WERI-Rb-1 (cell line): ENCODE data around the gene CNGA1.

Source experiments
- DNase-seq: peaks from one replicate; pipeline ENCODE4 v3.0.0-alpha.2; 2020
- H3K27ac ChIP-seq: fragments of 250-450 bp; sonication (Bioruptor Pico); 2 replicates; pipeline ENCODE4 v1.5.1; 2020; ENCODE audit warnings: mild to moderate bottlenecking, moderate library complexity
- H3K27me3 ChIP-seq: fragments of 250-450 bp; sonication (Bioruptor Pico); 2 replicates; pipeline ENCODE4 v1.5.1; 2021; ENCODE audit warnings: mild to moderate bottlenecking, low read depth, moderate library complexity; ENCODE audit not compliant: insufficient read depth, severe bottlenecking
- H3K36me3 ChIP-seq: fragments of 250-450 bp; sonication (Bioruptor Pico); 2 replicates; pipeline ENCODE4 v1.5.1; 2020; ENCODE audit warnings: mild to moderate bottlenecking, moderate library complexity
- H3K4me3 ChIP-seq: 2 replicates; pipeline ENCODE4 v1.5.1; 2011; ENCODE audit warnings: low read depth, mild to moderate bottlenecking, control low read depth, low read length
- H3K9me3 ChIP-seq: fragments of 250-450 bp; sonication (Bioruptor Pico); 2 replicates; pipeline ENCODE4 v1.5.1; 2021; ENCODE audit warnings: mild to moderate bottlenecking, moderate library complexity; ENCODE audit not compliant: severe bottlenecking
- TF ChIP-seq, protein P1 (sequence below): IDR thresholded peaks from 2 replicates; pipeline ENCODE4 v1.5.1; 2011; ENCODE audit warnings: low read depth, mild to moderate bottlenecking, control low read depth, inconsistent platforms, low read length

The CNGA1 gene

DNA sequence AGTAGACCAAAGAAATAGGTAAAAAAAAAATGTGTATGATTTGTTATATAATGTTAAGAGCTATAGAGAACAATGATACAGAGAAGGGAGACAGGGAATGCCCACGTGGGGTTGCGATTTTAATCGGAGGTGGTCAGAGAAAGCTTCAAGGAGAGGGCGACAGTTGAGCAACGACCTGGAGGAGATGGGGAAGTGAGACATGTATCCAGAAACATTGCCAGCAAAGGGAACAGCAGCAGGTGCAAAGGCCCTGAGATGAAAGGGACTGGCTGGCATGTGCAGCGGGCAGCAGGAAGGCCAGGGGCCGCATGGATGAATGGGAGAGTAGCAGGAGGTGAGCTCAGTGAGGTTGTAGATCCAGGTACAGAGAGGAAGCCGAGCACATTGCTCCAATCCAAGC, 33.0 kb upstream of the CNGA1 start:
- Histone ChIP-seq H3K4me3 (no peak overlapping the region), H3K27me3 (no peaks in the 10 kb centered on the region), H3K27ac (no peak overlapping the region), H3K36me3 (no peaks in the 10 kb centered on the region), H3K9me3 (no peaks in the 10 kb centered on the region)
- TF ChIP-seq, protein P1, sequence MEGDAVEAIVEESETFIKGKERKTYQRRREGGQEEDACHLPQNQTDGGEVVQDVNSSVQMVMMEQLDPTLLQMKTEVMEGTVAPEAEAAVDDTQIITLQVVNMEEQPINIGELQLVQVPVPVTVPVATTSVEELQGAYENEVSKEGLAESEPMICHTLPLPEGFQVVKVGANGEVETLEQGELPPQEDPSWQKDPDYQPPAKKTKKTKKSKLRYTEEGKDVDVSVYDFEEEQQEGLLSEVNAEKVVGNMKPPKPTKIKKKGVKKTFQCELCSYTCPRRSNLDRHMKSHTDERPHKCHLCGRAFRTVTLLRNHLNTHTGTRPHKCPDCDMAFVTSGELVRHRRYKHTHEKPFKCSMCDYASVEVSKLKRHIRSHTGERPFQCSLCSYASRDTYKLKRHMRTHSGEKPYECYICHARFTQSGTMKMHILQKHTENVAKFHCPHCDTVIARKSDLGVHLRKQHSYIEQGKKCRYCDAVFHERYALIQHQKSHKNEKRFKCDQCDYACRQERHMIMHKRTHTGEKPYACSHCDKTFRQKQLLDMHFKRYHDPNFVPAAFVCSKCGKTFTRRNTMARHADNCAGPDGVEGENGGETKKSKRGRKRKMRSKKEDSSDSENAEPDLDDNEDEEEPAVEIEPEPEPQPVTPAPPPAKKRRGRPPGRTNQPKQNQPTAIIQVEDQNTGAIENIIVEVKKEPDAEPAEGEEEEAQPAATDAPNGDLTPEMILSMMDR: no peak
- no peak for DNase-seq

DNA sequence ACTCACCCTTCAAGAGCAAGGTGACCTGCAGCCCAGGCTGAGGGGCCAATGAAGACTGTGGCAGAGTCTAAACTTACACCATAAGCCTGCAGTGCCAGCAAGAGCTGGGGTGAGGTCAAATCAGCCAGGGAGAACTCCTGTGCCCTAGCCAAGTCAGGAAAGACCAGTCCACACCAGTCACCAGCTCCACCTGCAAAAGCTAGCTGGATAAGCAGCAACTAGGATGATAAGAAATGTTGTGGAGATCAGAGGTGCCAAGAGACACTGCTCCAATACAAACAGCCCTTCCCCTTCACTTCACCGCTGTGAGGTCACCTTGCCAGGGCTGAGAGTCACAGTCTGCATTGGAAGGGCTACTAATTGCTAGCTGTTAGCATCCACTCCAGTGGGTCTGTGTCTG, 31.4 kb upstream of the CNGA1 start:
- no peak overlapping the region for H3K27ac ChIP-seq
- H3K36me3 ChIP-seq: no peaks in the 10 kb centered on the region
- H3K4me3 ChIP-seq: no peak overlapping the region
- no peaks in the 10 kb centered on the region for H3K9me3 ChIP-seq
- no peaks in the 10 kb centered on the region for H3K27me3 ChIP-seq
- TF ChIP-seq, protein P1: no peak
- no peak for DNase-seq

DNA sequence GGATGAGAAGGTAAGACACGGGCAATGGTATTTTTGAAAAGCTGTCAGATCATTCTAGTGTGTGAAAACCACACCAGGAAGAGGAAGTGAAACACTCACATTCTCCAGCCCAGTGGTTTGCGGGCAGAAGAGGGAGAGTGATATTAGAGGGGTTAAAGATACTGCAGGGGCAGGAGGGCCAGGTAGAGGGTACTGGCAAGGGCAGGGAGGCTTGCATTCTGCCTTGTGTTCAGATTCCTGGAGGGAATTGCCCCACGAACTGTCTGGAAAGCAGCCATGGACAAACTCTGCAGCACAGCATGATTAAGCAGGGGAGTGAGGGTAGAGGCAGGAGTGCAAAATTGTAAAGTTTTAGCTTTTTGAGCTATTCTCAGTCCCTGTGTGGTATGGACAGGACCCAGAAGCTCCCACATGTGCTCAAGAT, 31.0 kb upstream of the CNGA1 start:
- H3K4me3 ChIP-seq: no peak overlapping the region
- H3K27ac ChIP-seq: no peak overlapping the region
- H3K9me3 ChIP-seq: no peaks in the 10 kb centered on the region
- TF ChIP-seq, protein P1: no peak
- no peaks in the 10 kb centered on the region for H3K27me3 ChIP-seq
- H3K36me3 ChIP-seq: no peaks in the 10 kb centered on the region
- DNase-seq: no peak

DNA sequence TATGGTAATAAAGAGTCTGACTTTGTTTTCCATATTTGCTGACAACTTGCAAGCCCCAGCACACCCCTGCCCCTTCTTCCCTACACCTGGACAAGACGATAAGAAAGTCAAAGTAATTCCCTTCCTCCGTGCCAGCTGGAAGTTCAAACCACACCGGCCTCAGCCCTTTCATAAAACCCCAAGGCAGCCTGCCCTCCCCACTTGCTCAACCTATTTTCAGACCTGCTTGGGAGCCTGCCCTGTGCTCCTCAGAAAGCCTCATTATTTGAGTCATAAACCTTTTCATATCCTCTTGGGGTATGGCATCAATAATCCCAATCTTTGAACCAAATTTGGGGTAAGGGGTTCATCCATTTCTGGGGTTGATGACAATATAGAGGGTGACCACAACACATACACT, 29.6 kb upstream of the CNGA1 start:
- no peaks in the 10 kb centered on the region for H3K36me3 ChIP-seq
- H3K9me3 ChIP-seq: no peaks in the 10 kb centered on the region
- DNase-seq: no peak
- no peaks in the 10 kb centered on the region for H3K27me3 ChIP-seq
- TF ChIP-seq, protein P1: no peak
- no peak overlapping the region for H3K4me3 ChIP-seq
- H3K27ac ChIP-seq: no peak overlapping the region

DNA sequence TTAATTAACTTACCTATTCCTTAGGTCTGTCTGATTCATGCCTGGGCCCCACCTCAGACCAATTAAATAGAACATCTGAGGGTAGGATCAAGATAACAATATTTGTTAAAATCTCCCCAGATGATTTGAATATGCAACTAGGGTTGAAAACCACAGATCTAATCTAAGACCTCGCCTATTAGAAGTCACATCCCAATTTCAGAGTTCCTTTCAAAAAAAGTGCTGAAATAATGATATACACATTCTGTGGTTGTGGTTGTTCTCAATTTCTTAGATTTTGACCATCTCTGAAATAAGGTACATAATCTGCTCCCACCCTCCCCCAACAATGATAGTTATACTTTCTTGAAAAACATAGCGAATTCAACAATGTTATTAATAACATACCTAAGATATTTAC, 27.8 kb upstream of the CNGA1 start:
- Histone ChIP-seq H3K27ac (no peak overlapping the region), H3K27me3 (no peaks in the 10 kb centered on the region), H3K9me3 (no peaks in the 10 kb centered on the region), H3K4me3 (no peak overlapping the region), H3K36me3 (no peaks in the 10 kb centered on the region)
- TF ChIP-seq, protein P1: no peak
- DNase-seq: no peak

DNA sequence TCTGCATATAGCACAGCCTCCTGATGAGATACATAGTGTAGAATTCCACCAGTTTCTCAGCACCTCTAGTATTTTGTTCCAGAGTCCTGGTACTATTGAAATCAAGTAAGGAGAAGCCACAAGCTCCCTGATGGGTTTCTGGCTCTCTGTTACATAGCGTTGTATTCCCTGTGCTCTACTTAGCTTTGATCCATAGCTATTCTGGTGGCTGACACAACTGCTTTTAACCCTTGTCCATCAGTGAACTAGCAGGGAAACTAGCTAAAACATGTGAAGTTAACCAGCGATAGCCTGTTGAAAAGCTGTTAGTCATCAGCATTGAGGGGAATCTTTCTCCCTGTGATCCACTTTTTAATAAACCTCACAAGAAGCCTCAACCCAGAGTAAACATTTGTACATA, 27.0 kb upstream of the CNGA1 start:
- H3K36me3 ChIP-seq: no peaks in the 10 kb centered on the region
- DNase-seq: no peak
- H3K9me3 ChIP-seq: no peaks in the 10 kb centered on the region
- no peaks in the 10 kb centered on the region for H3K27me3 ChIP-seq
- H3K27ac ChIP-seq: no peak overlapping the region
- H3K4me3 ChIP-seq: no peak overlapping the region
- TF ChIP-seq, protein P1: no peak
